Fibroblast of mammary gland (primary cell): Measurements from ENCODE around the gene SYT17.

ENCODE experiments used
- DNase-seq: peaks from one replicate; pipeline ENCODE4 v3.0.0-alpha.2; 2010; ENCODE audit warnings: low read depth
- H3K4me3 ChIP-seq: 2 replicates; pipeline ENCODE4 v1.5.1; 2011; ENCODE audit warnings: low read depth, mild to moderate bottlenecking, low read length, moderate library complexity; ENCODE audit not compliant: control insufficient read depth
- CTCF ChIP-seq: conservative IDR thresholded peaks from 2 replicates; pipeline ENCODE4 v1.5.1; 2011; ENCODE audit warnings: low read depth, low read length, inconsistent platforms; ENCODE audit not compliant: control insufficient read depth, insufficient read depth

SYT17 gene

GRCh38 chr16:19172098-19172780 lies 4.2 kb downstream of the SYT17 start:
- no peak for TF ChIP-seq CTCF
- H3K4me3 ChIP-seq, result no peak overlapping the region
- no peak for DNase-seq

- no peak for TF ChIP-seq CTCF
- DNase-seq, result no peak
- no peak overlapping the region for H3K4me3 ChIP-seq
These were observed 5.0 kb downstream of the SYT17 start for GRCh38 chr16:19173059-19173458.

- no peak overlapping the region for H3K4me3 ChIP-seq
- no peak for DNase-seq
- TF ChIP-seq CTCF, result no peak
These were observed 5.8 kb downstream of the SYT17 start for GRCh38 chr16:19173649-19174383.

- TF ChIP-seq CTCF, result no peak
- DNase-seq, result no peak
- no peak overlapping the region for H3K4me3 ChIP-seq
These were observed 6.4 kb downstream of the SYT17 start for GRCh38 chr16:19174478-19174877.

- no peak for TF ChIP-seq CTCF
- peak; percentile 35 for DNase-seq
- no peak overlapping the region for H3K4me3 ChIP-seq
These were observed 7.6 kb downstream of the SYT17 start for GRCh38 chr16:19175492-19176262.

- no peak overlapping the region for H3K4me3 ChIP-seq
- no peak for TF ChIP-seq CTCF
- DNase-seq, result no peak
These were observed 9.2 kb downstream of the SYT17 start for GRCh38 chr16:19177111-19177739.
